Measurements from ENCODE around the gene C5. TPM values are rescaled to one million over a fixed set of nuclear protein-coding genes. Genes with fewer than 3 reads are reported as not detected.

C5 gene
- total and polyA plus RNA-seq, 4 donors: 4.5 to 9.7 (median 7.4) TPM

DNA sequence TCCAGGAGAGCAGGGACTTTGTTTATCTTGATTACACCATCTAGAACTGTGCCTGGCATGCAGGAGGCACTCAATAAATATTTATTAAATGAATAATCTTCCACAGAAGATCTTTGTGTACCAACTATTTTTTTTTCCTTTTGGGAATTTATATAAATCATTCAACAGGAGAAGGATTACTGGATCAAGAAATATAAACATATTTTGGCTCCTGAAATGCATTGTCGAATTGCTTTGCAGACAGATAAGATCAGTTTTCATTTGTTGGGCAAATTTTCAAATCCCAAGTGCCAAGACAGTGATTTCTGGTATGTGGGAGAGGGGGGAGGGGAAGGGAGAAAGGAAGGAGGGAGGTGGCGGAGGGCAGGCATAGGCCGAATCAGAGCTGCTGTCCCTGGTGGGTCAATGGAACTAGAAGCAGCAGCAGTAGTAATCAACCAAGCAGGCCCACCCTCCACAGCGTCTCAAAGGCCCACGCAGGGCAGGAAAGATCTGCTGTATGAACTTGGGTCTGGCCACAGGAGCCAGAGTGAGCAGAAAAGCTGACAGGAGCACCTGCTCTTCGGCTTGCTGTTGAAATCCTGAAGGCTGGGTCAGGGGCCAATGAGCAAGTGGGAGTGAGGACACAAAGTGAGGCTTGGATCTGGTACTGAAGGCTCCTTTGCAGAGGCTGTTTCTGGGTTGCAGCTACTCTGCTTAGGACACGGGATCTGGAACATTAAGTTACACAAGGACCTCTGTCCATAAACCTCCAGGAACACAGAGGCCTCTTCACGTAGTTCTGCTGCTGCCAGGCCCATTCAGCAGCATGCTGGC lies 107.7 kb downstream of the C5 start:
- H3K4me3 ChIP-seq (ENCODE audit: low read depth, low read length): no peak overlapping the region
- peak overlapping the region; percentile 43 for H3K27ac ChIP-seq (ENCODE audit: low read depth, low read length)
- H3K36me3 ChIP-seq (ENCODE audit: control insufficient read depth, insufficient read depth, low read length): no peaks in the 10 kb centered on the region
- no peaks in the 10 kb centered on the region for H3K27me3 ChIP-seq (ENCODE audit: control insufficient read depth, insufficient read depth, low read length)
- H3K9me3 ChIP-seq (ENCODE audit: control insufficient read depth, insufficient read depth, low read length): no peaks in the 10 kb centered on the region
- peaks cover 7% of the 10 kb centered on the region for H3K4me1 ChIP-seq (ENCODE audit: control insufficient read depth, insufficient read depth, low read length)
- DNase-seq (ENCODE audit: low read depth in 4 of 6, low spot score in 6 of 6): no peak
- 46% methylated on average over 7 of the region's 8 CpGs for WGBS (ENCODE audit: insufficient coverage)

DNA sequence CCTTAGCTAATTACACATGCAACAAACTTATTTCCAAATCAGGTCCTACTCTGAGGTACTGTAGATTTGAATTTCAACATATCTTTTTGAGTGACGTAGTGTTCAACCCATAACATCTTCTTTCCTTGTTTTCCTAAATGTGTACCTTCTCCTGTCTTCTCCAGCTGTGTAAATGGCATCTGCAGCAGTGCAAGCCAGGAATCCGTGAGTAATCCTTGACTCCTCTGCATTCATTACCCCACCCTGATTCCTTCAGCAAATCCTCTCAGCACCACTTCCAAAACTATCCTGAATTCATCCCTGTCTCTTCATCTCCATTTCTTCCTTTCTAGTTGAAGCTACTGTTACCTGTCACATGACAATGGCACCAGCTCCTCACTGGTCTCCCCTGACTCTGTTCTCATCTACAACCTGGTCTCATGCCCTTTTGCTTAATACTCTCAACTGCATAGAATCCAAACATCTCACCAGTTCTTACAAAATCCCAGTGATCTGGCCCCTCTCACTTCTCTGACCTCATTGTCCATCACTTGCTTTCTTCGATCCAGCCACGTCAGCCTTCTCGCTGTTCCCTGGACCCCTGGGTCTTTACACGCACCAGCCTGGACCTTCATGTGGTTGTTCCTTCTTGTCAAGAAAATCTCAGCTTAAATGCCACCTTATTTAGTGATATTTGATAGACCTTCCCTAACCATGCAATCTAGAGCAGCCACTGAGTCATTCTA lies 108.9 kb downstream of the C5 start:
- no peaks in the 10 kb centered on the region for H3K9me3 ChIP-seq (ENCODE audit: control insufficient read depth, insufficient read depth, low read length)
- 82% methylated on average over 6 of the region's 6 CpGs for WGBS (ENCODE audit: insufficient coverage)
- H3K27ac ChIP-seq (ENCODE audit: low read depth, low read length): no peak overlapping the region
- H3K27me3 ChIP-seq (ENCODE audit: control insufficient read depth, insufficient read depth, low read length): no peaks in the 10 kb centered on the region
- H3K36me3 ChIP-seq (ENCODE audit: control insufficient read depth, insufficient read depth, low read length): no peaks in the 10 kb centered on the region
- H3K4me3 ChIP-seq (ENCODE audit: low read depth, low read length): no peak overlapping the region
- peaks cover 16% of the 10 kb centered on the region for H3K4me1 ChIP-seq (ENCODE audit: control insufficient read depth, insufficient read depth, low read length)
- no peak for DNase-seq (ENCODE audit: low read depth in 4 of 6, low spot score in 6 of 6)

DNA sequence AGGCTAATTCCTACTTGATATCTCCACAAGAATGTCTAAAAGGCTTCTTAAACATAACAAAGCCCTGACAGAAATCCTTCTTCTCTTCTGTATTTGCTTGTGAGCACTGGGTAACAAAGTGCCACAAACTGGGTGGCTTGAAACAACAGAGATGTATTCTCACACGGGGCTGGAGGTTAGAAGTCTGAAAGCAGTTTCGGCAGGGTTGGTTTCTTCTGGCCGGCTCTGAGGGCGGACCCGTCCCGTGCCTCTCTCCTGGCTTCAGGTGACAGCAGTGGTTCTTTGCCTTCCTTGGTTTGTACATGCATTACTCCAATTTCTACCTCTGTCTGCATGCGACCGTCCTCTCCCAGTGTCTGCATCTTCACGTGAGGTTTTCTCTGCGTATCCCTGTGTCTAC lies 109.5 kb downstream of the C5 start:
- Histone ChIP-seq H3K4me3 (ENCODE audit: low read depth, low read length) (no peak overlapping the region), H3K27me3 (ENCODE audit: control insufficient read depth, insufficient read depth, low read length) (no peaks in the 10 kb centered on the region), H3K9me3 (ENCODE audit: control insufficient read depth, insufficient read depth, low read length) (no peaks in the 10 kb centered on the region), H3K36me3 (ENCODE audit: control insufficient read depth, insufficient read depth, low read length) (no peaks in the 10 kb centered on the region), H3K27ac (ENCODE audit: low read depth, low read length) (no peak overlapping the region), H3K4me1 (ENCODE audit: control insufficient read depth, insufficient read depth, low read length) (peaks cover 22% of the 10 kb centered on the region)
- no peak for DNase-seq (ENCODE audit: low read depth in 4 of 6, low spot score in 6 of 6)
- 91% methylated on average over 10 of the region's 10 CpGs for WGBS (ENCODE audit: insufficient coverage)

DNA sequence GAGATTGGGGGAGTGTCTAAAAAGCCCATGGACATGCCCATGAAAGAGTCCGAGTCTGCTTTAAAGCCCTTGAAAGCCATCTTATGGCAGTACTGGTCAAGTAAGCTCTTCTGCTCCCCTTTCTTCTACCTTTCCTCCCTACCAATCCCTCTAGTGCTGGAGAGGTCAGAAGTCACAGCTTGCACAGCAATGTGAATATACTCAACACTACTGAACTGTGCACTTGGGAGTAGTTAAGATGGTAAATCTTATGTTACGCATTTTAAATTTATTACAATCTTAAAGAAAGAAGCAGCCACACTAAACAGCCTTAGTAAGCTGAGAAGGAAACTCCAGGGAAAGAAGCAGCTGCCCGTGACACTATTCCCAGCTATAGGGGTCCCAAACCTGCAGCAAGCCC lies 111.2 kb downstream of the C5 start:
- no peak overlapping the region for H3K27ac ChIP-seq (ENCODE audit: low read depth, low read length)
- DNase-seq (ENCODE audit: low read depth in 4 of 6, low spot score in 6 of 6): no peak
- no peak overlapping the region for H3K4me3 ChIP-seq (ENCODE audit: low read depth, low read length)
- no CpG with 5 or more reads among the region's 3 CpGs for WGBS (ENCODE audit: insufficient coverage)
- peaks cover 34% of the 10 kb centered on the region for H3K4me1 ChIP-seq (ENCODE audit: control insufficient read depth, insufficient read depth, low read length)
- no peaks in the 10 kb centered on the region for H3K36me3 ChIP-seq (ENCODE audit: control insufficient read depth, insufficient read depth, low read length)
- no peaks in the 10 kb centered on the region for H3K27me3 ChIP-seq (ENCODE audit: control insufficient read depth, insufficient read depth, low read length)
- no peaks in the 10 kb centered on the region for H3K9me3 ChIP-seq (ENCODE audit: control insufficient read depth, insufficient read depth, low read length)

DNA sequence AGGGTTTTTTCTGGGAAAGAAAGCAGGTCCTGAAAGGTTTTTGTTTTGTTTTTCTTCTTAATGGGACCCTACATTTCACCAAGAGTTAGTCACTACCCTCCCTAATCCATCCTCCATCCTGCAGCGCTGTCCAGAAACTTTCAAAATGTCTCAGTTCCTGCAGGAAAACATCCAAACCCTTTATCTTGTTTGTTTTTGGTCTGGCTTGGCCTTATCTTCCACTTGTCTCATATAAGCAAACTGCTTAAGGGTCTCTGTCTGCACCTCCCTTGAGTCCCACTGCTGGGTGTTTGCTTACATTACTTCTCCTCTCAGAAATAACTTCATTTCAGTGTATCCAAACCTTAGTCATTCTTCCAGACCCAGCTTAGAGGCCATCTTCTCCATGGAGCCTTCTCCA lies 112.5 kb downstream of the C5 start:
- H3K9me3 ChIP-seq (ENCODE audit: control insufficient read depth, insufficient read depth, low read length): no peaks in the 10 kb centered on the region
- no peaks in the 10 kb centered on the region for H3K27me3 ChIP-seq (ENCODE audit: control insufficient read depth, insufficient read depth, low read length)
- no peaks in the 10 kb centered on the region for H3K36me3 ChIP-seq (ENCODE audit: control insufficient read depth, insufficient read depth, low read length)
- H3K27ac ChIP-seq (ENCODE audit: low read depth, low read length): peak overlapping the region; percentile 30
- H3K4me3 ChIP-seq (ENCODE audit: low read depth, low read length): no peak overlapping the region
- no peak for DNase-seq (ENCODE audit: low read depth in 4 of 6, low spot score in 6 of 6)
- WGBS (ENCODE audit: insufficient coverage): 100% methylated on average over 1 of the region's 1 CpG
- H3K4me1 ChIP-seq (ENCODE audit: control insufficient read depth, insufficient read depth, low read length): peaks cover 31% of the 10 kb centered on the region

DNA sequence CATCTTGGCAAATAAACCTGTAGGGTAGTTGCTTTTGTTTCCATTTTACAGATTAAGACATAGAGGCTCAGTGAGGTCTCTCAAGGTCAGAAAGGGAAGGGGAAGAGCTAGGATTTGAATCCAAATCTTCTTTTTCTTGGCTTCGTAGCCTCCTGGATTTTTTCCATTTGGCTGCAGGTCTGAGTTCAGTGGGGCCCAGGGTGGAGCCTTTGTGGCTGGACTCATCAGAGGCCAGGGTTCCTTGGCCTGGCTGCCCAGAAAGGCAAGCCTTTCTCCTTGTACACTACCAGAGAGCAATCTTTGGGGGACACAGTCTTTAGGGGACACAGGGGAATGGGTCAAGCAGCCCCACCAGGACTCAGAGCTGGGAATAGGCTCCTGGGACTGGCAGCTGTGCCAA lies 112.9 kb downstream of the C5 start:
- peak in 1 of 6 donors; percentile 48 for DNase-seq (ENCODE audit: low read depth in 4 of 6, low spot score in 6 of 6)
- Histone ChIP-seq H3K27ac (ENCODE audit: low read depth, low read length) (peak overlapping the region; percentile 30), H3K27me3 (ENCODE audit: control insufficient read depth, insufficient read depth, low read length) (no peaks in the 10 kb centered on the region), H3K4me1 (ENCODE audit: control insufficient read depth, insufficient read depth, low read length) (peaks cover 28% of the 10 kb centered on the region), H3K4me3 (ENCODE audit: low read depth, low read length) (no peak overlapping the region), H3K9me3 (ENCODE audit: control insufficient read depth, insufficient read depth, low read length) (no peaks in the 10 kb centered on the region), H3K36me3 (ENCODE audit: control insufficient read depth, insufficient read depth, low read length) (no peaks in the 10 kb centered on the region)
- whole genome bisulfite sequencing (ENCODE audit: insufficient coverage): 67% methylated on average over 1 of the region's 1 CpG

DNA sequence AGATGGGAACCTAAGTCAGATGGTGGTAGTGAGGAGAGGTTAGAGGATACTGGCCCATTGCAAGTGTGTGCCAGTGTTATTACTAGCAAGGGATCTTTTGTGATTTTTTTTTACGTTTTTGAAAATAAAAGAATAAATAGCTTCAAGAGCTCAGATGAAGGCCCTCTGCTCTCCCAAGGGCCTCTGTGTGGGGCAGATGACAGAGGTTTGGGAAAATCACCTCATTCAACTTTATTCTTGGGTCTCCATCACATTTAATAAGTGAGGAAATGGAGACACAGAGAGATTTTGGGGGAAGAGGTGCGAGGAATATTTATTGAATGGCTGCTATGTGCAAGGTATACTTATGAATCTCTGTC lies 113.3 kb downstream of the C5 start:
- no peaks in the 10 kb centered on the region for H3K27me3 ChIP-seq (ENCODE audit: control insufficient read depth, insufficient read depth, low read length)
- WGBS (ENCODE audit: insufficient coverage): no CpG with 5 or more reads among the region's 2 CpGs
- no peaks in the 10 kb centered on the region for H3K36me3 ChIP-seq (ENCODE audit: control insufficient read depth, insufficient read depth, low read length)
- no peak for DNase-seq (ENCODE audit: low read depth in 4 of 6, low spot score in 6 of 6)
- H3K4me3 ChIP-seq (ENCODE audit: low read depth, low read length): peak overlapping the region; percentile 1
- H3K27ac ChIP-seq (ENCODE audit: low read depth, low read length): peak overlapping the region; percentile 91
- H3K9me3 ChIP-seq (ENCODE audit: control insufficient read depth, insufficient read depth, low read length): no peaks in the 10 kb centered on the region
- peaks cover 28% of the 10 kb centered on the region for H3K4me1 ChIP-seq (ENCODE audit: control insufficient read depth, insufficient read depth, low read length)

DNA sequence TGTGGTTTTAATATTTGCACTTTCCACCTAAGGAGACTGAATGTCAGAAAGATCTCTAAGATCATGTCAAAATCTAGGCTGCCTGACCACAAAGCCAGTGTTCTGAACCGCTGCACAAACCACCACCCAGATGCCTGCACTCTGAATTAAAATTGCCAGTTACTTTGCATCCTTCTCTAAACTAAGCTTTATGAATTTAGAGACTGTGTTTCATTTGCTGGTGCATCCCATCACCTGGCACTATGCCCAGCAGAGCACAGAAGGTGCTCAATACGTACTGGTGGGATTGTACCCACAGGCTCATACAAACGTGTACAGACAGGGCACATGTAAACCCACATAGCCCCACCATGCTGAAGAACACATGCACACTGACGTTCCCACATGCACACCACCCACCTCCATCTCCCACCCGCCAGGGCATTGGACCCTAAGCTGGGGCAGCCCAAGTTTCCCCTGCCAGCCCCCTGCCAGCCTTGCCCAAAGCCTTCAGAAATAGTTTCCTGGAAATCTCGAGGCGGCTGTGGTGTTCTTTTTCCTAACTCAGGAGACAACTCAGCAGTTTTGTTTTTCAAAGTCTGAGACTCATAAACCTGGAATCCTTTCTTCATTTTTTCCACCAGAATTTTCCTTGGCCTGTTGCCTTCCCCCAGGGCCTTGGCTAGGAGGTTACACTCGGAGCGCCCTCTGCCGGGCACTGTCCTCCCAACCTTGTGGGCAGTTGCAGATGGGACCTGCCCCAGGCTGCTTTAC lies 113.9 kb downstream of the C5 start:
- WGBS (ENCODE audit: insufficient coverage): 24% methylated on average over 10 of the region's 10 CpGs
- H3K4me1 ChIP-seq (ENCODE audit: control insufficient read depth, insufficient read depth, low read length): peaks cover 28% of the 10 kb centered on the region
- H3K27ac ChIP-seq (ENCODE audit: low read depth, low read length): peak overlapping the region; percentile 91
- H3K4me3 ChIP-seq (ENCODE audit: low read depth, low read length): peak overlapping the region; percentile 1
- H3K36me3 ChIP-seq (ENCODE audit: control insufficient read depth, insufficient read depth, low read length): no peaks in the 10 kb centered on the region
- H3K27me3 ChIP-seq (ENCODE audit: control insufficient read depth, insufficient read depth, low read length): no peaks in the 10 kb centered on the region
- peak in 3 of 6 donors; percentile 61 to 94 (median 84) for DNase-seq (ENCODE audit: low read depth in 4 of 6, low spot score in 6 of 6)
- no peaks in the 10 kb centered on the region for H3K9me3 ChIP-seq (ENCODE audit: control insufficient read depth, insufficient read depth, low read length)

DNA sequence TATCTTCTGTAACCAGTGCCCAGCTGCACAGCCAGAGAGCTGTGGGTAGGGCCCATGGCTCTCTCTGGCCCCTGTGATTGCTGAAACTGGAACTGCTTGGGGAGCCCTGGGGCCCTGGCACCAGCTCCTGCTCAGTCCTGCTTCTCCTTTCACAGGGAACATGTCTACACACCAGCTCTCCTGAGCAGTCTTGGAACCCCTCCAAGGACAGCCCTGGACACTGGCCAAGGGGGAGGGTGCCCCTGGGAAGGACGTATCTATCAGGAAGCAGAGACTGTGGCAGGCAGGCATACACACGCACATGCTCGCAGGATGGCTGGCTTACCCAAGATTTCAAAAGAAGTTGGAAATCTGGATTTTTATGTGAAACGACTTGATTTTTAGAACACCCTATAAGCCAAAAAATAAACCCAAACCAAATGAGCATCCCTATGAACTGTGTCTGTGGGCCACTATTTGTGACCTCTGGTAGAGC lies 114.7 kb downstream of the C5 start:
- WGBS (ENCODE audit: insufficient coverage): no CpG with 5 or more reads among the region's 4 CpGs
- Histone ChIP-seq H3K4me3 (ENCODE audit: low read depth, low read length) (no peak overlapping the region), H3K4me1 (ENCODE audit: control insufficient read depth, insufficient read depth, low read length) (peaks cover 28% of the 10 kb centered on the region), H3K27ac (ENCODE audit: low read depth, low read length) (peak overlapping the region; percentile 91), H3K36me3 (ENCODE audit: control insufficient read depth, insufficient read depth, low read length) (no peaks in the 10 kb centered on the region), H3K9me3 (ENCODE audit: control insufficient read depth, insufficient read depth, low read length) (no peaks in the 10 kb centered on the region), H3K27me3 (ENCODE audit: control insufficient read depth, insufficient read depth, low read length) (no peaks in the 10 kb centered on the region)
- peak; percentile 75 to 98 (median 88) for DNase-seq (ENCODE audit: low read depth in 4 of 6, low spot score in 6 of 6)

Measured in spinal cord (tissue), 10 donors.